ENCODE results near the gene OR10X1.

DNA sequence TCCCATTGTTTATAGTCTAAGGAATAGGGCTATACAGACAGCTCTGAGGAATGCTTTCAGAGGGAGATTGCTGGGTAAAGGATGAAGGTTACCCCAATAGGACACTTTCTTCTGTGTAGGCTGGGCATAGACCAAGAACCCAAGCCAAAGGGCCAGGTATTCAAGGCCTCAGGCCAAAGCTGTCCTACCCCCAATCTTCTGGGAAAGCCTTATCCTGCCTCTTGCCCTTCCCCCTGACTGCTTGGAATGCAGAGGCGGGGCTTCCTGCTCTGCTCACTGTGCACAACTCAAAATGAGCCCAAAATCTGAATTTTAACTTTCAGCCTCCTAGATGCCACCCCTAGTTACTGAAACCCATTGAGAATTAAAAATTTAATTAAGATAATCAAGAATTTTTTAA is 27.6 kb upstream of the OR10X1 start:
- TF ChIP-seq SPI1 (IDR thresholded peaks at IDR 0.05; ENCODE audit: borderline replicate concordance, low read depth) (no peak), POLR2AphosphoS5 (IDR thresholded peaks at IDR 0.05; ENCODE audit: low read depth) (no peak)
- TF ChIP-seq, protein P1, sequence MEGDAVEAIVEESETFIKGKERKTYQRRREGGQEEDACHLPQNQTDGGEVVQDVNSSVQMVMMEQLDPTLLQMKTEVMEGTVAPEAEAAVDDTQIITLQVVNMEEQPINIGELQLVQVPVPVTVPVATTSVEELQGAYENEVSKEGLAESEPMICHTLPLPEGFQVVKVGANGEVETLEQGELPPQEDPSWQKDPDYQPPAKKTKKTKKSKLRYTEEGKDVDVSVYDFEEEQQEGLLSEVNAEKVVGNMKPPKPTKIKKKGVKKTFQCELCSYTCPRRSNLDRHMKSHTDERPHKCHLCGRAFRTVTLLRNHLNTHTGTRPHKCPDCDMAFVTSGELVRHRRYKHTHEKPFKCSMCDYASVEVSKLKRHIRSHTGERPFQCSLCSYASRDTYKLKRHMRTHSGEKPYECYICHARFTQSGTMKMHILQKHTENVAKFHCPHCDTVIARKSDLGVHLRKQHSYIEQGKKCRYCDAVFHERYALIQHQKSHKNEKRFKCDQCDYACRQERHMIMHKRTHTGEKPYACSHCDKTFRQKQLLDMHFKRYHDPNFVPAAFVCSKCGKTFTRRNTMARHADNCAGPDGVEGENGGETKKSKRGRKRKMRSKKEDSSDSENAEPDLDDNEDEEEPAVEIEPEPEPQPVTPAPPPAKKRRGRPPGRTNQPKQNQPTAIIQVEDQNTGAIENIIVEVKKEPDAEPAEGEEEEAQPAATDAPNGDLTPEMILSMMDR (IDR thresholded peaks at IDR 0.05; ENCODE audit: insufficient read depth, low read length), result no peak
- TF ChIP-seq, protein P2, sequence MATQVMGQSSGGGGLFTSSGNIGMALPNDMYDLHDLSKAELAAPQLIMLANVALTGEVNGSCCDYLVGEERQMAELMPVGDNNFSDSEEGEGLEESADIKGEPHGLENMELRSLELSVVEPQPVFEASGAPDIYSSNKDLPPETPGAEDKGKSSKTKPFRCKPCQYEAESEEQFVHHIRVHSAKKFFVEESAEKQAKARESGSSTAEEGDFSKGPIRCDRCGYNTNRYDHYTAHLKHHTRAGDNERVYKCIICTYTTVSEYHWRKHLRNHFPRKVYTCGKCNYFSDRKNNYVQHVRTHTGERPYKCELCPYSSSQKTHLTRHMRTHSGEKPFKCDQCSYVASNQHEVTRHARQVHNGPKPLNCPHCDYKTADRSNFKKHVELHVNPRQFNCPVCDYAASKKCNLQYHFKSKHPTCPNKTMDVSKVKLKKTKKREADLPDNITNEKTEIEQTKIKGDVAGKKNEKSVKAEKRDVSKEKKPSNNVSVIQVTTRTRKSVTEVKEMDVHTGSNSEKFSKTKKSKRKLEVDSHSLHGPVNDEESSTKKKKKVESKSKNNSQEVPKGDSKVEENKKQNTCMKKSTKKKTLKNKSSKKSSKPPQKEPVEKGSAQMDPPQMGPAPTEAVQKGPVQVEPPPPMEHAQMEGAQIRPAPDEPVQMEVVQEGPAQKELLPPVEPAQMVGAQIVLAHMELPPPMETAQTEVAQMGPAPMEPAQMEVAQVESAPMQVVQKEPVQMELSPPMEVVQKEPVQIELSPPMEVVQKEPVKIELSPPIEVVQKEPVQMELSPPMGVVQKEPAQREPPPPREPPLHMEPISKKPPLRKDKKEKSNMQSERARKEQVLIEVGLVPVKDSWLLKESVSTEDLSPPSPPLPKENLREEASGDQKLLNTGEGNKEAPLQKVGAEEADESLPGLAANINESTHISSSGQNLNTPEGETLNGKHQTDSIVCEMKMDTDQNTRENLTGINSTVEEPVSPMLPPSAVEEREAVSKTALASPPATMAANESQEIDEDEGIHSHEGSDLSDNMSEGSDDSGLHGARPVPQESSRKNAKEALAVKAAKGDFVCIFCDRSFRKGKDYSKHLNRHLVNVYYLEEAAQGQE (IDR thresholded peaks at IDR 0.05; ENCODE audit: insufficient replicate concordance, low read depth), result no peak
